NCI-H2029 (cell line): Measurements from ENCODE around the gene SCUBE2.
A peak's percentile ranks its signal among the peaks of the same experiment; 100 is the strongest.

Source experiments
- DNase-seq: peaks from one replicate; lab custom pipeline; 2025; lab: John Stamatoyannopoulos, UW

Gene SCUBE2

DNA sequence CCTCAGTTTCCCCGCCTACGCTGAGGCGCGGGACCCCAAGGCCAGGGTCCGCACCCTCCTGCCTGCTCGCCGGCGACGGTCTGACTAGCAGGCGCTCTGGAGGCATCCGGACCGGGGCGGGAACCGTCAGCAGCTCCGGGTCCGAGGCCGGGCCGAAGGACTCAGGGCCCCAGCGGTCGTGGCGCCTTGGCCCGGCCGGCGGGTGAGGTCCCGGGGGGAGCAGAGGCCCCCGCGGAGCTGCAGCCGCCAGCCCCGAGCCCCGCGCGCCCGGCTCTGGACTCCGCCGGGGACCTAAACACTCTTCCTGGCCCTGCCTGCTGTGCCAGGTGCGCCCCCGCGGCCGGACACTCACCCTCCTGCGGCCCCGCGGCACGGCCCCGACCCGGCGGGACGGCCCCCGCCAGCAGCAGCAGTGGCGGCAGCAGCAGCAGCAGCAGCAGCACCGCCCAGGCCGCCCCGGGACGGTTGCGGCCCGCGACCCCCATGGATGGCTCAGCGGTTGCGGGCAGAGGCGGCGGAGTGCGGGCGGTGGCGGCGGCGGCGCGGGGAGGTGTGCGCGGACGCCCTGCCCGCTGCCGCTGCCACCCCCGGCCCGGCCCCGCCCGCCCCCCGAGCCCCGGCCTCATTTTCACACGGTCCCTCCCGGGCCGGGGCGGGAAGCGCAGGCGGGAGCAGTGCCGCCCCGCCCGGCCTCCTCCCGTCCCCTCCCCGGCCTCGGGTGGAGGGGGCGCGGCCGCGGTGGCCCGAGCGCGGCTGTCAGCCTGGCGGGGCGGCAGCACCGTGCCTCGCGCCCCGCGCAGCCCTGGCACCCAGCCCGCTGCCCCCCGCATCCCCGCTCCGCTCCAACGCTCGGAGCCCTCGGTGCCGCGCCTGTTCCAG is at the start of gene SCUBE2:
TSS of gene SCUBE2 (minus strand) at position 556 of the 879 bp plus-strand sequence. CDS start at position 485, 71 bp downstream.
- DNase-seq, result no peak

DNA sequence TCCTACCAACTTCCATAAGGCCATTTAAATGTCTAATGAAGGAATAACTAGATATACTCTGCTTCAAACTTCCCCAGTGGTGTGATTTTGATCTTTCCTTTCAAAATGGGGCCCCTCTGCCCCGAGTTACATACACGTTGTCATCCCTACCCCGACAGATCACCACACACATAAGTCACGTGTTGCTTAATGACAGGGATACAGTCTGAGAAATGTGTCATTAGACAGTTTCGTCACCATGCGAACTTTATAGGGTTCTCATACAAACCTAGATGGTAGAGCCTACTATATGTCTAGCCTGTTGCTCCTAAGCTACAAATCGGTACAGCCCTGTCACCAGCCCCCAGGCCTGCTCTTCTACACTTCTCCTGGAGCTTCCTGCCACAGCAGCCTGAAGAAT is 49.8 kb upstream of the SCUBE2 start:
- no peak for DNase-seq

DNA sequence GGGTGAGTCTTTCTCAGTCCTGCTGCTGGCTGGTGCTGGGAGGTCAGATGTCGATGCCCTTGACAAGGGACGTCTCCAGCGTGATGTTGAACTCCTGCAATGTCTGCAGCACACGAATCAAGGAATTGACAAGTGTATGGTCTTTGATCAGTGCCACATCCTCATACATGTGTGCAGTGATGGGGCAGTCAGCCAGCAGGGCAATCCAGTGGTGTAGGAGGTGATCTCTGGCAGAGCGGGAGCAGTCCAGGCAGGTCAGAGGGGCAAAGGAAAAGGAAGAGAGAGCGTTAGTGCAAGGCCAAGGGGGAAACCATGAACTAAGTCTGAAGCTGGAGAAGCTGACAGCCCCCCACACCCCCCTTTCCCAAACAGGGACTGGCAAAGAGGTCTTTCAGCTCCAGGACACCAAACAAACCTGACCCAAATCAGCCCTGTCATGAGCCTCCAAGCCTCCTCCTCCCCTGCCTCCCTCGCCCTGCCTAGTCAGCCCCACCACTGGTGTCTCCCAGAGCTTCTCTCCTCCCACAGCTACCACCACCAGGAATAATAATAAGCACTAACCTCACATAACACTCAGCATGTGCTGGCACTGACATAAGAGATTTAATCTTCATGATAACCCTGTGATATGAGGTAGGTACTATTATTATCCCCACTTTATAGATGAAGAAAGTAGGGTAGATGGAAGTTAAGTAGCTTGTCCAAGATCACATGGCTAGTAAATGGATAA is 48.4 kb upstream of the SCUBE2 start:
- DNase-seq, result no peak

DNA sequence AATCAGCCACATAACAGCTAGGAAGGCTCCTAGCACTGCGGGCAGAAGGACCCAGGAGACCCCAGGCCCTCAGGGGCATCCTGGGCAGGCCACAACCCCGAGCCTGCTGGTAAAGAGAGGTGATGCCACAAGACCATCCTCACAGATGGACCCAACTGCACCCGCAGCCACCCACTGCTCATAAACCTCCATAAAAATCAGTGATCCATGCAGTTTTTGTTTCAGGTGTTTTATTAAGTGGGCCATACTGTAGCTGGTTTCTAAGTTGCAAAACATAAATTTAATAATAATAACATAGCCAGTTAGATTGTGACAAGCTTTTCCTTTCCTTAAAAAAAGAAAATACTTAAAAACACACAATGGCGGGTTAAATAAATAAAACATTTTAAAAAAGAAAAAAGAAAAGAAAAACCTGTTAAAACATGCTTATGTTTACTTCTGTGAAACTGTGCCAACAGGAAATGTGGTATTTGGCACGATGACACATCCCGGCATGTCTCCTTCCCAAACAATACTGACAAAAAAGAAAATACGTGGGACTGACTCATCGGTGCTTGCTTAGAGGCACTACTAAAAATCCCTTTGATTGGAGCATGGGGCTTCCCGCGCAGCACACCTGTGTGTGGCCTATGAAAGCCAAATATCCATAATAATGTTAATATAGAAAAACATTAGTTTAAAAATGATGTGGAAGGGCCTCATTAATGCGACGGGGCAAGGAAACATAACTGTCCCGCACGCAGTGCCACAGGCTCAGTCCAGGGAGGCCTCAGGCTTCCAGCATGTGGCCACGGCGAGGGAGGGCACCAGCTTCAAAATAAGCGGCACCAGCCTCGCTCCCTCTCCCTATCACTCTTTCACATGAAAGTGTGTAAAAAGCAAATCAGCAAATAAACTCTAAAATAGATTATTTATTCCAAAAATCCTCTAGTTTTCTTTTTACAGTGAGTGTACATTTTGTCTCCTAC is 47.5 kb upstream of the SCUBE2 start:
- peak; percentile 93 for DNase-seq

DNA sequence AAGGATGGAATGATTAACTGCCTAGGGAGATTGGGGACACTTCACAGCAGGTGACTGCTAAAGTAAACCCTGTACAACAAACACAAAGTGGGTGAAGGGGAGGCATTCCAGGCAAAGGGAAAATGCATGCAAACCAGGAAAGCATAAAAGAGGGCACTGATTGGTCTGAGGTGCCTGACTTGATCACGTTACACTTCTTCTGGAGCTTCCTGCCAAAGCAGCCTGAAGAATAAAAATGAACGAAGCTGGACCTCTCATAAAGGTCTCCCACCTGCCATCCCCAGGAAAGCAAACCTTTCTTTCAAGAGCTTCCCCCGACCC is 46.7 kb upstream of the SCUBE2 start:
- peak; percentile 92 for DNase-seq

DNA sequence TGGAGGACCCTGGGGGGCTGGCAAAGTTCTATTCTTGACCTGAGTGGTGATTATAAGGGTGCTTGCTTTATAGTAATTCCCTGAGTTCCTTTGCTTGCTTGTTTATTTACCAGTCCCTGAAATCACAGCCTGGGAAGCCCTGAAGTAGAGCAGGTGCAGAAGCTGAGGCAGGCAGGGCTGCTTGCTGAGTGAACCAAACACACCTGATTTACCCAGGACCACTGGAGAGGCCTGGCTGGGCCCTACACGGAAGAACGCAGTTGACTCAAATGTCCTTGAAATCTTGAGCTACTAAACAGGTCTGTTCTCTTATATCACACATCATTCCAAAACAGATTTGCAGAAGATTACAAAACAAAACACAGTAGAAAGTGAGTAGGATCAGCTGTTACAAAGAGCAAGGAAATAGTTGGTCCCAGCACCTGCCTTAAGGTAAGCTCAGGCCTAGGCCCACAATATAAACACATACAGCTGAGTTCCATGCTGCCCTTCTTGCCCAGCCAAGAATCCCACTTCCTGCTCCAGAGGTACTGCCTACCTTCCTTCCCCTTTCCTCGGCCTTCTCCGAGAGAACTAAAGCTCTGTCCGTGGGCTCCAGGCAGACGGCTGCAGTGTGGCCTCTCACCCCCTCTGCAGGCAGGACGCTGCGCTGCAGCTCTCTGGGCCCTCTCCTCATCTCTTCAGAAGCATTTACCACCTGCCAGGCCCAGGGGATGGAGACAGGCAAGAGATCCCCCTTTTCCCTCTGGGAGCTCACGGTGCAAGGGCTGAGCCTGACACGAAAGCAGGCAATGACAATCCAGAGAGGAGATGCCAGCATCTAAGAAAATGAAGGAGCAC is 46.1 kb upstream of the SCUBE2 start:
- peak; percentile 92 for DNase-seq

DNA sequence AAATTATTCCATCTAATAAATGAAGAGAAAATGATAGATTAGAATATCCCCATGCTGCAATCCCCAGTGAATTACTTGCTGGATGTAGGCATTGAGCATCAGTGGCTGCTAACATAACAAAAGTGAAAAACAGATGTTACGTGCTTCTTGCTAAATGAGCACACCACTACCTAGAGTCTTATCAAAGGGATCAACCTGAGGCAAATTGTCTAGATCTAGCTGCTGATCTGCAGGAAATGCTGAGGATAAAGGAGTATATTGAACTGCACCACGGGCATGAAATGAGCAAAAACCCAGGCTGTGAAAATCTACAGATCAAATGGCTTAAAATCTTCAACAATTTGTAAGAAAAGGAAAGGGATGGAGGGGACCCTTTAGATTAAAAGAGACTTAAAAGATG is 45.3 kb upstream of the SCUBE2 start:
- DNase-seq, result no peak

DNA sequence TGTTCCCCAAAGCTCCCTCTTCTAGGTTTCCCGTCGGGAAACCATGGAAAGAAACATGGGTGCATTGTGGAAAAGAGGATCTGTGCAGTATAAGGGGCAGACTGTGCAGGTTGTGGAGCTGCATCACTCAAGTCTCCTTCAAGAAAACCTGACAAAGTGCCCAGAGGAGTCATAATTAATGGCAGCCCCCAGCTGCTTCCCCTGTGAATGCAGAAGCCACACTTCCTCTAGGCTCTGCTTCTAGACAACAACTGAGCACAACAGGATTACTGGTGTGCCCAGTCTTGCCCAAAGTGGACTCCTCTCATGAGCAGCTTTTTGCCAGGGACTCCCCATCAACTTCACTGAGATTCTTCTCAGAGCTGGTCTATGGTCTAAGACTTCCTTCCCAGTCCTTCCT is 42.6 kb upstream of the SCUBE2 start:
- DNase-seq, result no peak

DNA sequence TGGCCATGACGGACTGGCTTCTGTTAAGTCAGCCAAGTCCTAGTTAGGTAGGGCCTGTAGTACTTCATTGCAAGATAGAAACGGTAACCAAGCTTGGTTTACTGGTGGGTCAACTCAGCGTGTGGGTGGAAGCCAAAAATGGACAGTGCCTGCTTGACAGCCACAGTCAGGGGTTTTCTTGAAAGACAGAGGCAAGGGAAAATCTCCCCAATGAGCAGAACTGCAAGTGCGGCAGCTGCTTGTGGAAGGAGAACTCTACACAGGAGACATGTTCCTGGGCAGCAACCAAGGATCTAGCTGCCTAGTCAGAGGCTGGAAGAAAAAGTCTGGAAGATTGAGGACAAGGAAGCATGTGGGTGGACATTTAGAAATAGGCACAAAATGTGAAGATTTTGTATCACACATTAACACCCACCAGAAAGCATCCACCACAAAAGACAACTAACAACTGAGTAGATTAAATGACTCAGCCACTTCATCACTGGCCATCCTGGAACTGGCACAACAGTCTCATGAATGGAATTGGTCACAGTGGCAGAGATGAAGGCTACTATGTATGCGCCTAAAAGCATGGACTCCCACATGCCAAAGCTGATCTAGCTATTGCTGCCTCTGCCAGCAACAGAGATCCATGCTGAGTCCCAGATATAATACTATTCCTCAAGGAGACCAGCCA is 40.9 kb upstream of the SCUBE2 start:
- DNase-seq, result no peak

DNA sequence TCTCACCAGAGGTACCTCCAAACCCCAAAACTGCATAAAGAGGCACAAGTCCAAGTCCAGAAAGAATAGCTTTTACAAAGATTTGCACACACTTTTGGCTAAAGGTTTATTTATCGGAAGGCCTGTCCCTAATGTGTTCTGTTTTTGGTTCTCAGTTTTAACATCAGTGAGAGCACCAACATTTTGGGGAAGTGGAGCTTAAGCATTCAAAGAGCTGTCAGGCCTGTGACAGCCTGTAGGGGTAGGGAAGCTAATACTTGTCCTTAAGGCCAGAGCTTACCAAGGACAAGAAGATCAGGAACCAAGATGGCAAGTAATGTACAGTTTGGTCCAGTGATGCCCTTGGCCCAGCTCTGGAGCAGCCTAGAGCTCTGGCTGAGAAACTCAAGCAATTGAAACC is 38.9 kb upstream of the SCUBE2 start:
- no peak for DNase-seq

DNA sequence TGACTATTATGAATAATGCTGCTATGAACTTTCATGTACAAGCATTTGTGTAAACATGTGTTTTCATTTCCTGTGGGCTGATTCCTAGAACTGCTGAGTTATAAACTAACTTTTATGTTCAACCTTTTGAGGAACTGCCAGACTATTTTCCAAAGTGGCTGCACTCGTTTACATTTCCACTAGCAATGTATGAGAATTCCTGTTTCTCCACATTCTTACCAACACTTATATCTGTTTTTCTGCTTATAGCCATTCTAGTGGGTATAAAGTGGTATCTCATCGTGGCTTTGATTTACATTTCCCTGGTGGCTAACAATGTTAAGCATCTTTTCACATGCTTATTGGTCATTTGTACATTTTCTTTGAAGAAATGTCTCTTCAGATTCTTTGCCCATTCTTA is 35.2 kb upstream of the SCUBE2 start:
- DNase-seq, result no peak

DNA sequence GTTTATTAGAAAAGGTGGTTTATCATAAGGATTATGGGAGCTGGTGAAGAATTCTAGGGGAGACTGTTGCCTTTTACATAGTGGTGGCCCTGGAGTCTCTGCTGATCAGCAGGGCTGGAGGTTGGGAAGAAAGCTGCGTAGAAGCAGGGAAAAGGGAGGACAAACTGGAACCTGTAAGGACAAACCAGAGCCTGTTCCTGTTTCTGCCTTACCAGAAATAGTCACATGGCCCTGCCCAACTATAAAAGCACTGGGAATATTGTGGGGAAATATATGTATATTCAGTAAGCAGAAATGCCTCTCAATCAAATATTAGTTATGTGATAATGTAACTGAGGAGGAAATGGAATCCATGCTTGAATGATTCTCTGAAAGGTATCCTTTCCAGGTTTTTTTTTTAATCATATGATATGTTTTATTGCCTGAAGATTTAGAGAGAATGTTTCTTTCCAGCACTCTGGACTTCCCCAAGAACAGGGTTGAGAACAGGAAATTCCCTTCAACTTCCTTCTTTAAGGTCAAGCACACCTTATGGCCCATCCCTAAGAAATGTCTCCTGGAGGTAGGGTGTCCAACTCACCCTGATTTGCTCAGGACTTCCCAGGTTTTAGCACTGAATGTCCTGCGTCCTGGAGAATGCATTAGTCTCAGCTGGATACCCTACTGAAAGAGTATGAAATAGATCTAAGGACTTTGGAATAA is 33.9 kb upstream of the SCUBE2 start:
- DNase-seq, result no peak

DNA sequence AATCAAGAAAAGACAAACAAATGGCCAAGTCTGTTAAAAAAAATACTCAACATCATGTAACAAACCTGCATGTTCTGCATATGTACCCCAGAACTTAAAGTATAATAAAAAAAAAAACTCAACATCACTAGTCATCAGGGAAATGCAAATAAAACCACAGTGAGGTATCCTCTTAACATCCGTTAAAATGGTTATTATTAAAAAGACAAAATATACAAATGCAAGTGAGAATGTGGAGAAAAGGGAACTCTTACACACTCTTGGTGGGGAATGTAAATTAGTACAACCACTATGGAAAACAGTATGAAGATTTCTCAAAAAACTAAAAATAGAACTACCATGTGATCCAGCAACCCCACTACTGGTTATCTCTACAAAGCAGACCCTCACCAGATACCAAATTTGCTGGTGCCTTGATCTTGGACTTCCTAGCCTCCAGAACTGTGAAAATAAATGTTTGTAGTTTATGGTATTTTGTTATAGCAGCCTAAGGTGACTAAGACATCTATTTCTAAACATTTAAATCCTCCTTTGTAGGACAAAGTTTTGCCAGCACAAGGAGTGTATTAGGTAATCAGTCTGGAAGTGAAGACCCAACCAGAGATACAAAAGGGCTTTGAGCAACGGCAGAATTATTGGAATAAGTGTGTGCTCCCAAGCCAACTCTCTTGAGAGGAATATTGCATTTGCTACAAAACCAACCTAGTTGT is 32.4 kb upstream of the SCUBE2 start:
- DNase-seq, result no peak

DNA sequence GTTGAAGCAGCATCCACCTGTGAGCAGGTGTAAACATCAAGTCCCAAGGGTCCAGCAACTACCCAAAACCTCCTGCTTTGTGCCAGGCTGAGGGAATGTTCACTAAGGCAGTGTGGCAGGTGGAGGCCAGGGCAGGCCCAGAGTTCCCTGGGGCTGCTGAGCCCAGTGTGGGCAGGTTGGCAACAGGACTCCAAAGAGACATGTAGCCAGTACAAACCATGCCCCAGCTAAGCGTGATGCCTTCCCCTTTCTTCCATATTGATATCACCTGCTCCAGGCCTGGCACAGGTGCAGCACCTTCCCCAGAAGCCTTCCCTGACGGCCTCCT is 30.0 kb upstream of the SCUBE2 start:
- no peak for DNase-seq

DNA sequence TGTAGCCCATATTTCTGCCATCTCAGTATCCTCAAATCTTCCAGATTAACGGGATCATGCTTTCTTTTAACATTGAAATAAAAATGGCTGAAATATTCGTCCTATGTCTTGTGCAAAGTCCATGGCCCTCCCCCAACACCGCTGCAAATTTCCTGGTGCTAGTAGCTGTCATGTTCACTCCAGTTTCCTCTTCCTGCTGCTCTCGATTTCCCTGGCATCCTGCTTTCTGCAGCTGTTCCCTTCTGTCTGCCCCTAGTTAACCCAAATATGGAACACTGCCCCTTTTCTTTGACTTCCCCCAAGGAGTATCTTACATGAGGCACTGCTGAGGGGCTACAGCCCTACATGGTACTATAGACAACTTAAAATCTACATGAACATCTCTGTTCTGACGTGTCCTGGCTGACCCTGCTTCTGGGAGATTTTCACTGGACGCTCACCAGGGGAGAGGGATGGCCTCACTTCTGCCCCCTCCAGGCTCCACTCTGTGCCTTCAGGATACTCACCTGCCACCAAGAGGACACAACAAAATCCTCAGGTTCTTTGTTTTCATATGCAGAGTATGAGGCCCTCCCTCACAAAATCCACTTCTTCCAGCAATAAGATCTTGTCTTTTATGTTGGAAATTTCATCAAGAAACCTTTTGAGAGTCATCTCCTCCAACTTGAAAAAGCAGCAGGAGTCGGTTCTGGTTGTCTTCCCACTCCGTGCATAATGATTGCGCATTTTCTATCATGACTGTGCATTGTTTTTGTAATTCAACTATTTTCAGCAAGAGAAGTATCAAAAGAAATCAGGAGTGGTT is 29.5 kb upstream of the SCUBE2 start:
- DNase-seq, result no peak

DNA sequence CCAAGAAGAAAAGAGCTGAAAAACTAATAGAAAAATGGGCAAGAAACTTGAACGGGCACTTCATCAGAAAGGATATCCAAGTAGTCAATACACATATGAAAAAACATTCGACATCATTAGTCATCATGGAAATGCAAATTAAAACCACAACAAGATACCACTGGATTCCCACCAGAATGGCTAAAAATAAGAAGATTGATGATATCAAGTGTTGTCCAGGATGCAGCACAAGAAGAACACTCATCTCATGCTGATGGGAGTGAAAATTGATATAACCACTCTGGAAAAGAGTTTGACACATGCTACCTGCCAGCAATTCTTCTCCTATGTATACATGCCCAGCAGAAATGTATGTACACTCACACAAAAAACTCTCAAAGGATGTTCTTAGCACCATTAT is 26.9 kb upstream of the SCUBE2 start:
- DNase-seq, result no peak

DNA sequence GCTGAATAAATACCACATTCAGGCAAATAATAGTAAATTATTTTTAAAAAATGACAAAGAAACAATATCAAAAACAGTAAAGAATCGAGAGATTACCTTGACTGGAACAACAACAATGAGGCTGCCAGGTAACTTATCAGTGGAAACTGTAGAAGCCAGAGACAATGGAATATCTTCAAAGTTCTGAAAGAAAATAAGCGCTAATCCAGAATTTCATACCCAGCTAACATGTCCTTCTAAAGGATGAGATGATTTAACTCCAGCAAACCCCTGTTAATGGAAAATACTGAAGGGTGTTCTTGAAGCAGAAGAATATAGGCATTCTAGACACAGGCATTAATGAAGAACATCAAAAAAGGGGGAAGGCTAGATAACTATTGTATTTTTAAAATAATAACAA is 20.7 kb upstream of the SCUBE2 start:
- no peak for DNase-seq

DNA sequence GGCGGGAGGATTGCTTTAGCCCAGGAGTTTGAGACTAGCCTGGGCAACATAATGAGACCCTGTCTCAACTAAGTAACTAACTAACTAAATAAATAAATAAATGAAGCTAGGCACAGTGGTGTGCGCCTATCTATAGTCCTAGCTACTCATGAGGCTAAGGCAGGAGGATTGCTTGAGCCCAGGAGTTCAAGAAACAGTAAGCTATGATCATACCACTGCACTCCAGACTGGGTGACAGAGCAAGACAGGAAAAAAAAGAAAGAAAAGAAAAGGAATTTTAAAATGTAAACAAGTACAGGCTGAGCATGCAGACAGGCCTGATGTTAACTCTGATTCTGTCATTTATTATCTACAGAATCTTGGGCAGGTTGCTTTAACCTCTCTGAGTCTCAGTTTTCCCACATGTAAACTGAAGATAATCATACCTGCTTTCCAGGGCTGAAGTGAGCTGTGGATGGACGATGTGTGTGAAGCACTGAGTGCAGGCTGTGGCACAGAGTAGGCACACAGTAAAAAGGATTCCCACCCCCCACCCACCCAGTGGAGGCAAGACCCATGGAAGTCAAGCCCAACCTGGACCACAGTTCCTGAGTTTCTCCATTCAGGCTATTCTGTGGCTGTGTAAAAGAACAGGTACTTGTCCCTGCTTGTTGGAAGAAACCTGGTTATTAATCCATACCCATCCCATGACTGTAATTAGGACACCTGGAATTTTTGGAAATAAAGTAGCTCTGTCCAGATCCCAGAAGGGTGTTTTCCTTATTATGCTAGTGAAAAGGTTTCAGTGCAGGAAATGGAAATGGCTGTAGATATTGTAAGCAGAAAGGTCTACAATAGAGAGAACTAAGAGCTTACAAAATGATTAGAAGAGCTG is 18.7 kb upstream of the SCUBE2 start:
- DNase-seq, result no peak
